Transverse colon (tissue), 3 donors: Measurements from ENCODE around the gene MYH11.

ENCODE experiments used
- POLR2A ChIP-seq: fragments of 450-650 bp; IDR thresholded peaks from one replicate; pipeline ENCODE4 v1.6.1; 2016; ENCODE audit warnings: antibody characterized with exemption, mild to moderate bottlenecking, moderate library complexity
- TF ChIP-seq, protein P1 (sequence below), 5 experiments: fragments of 200-600 bp in 3 of 5; fragments of 450-650 bp in 2 of 5; sonication (generic) in 3 of 5; IDR thresholded peaks; 1 replicate in 2 of 5; 2 replicates in 3 of 5; pipeline ENCODE4 v1.5.1; 2016 to 2017; ENCODE audit warnings: antibody characterized with exemption in 5 of 5, inconsistent platforms in 3 of 5, mild to moderate bottlenecking in 2 of 5, moderate library complexity in 1 of 5

DNA sequence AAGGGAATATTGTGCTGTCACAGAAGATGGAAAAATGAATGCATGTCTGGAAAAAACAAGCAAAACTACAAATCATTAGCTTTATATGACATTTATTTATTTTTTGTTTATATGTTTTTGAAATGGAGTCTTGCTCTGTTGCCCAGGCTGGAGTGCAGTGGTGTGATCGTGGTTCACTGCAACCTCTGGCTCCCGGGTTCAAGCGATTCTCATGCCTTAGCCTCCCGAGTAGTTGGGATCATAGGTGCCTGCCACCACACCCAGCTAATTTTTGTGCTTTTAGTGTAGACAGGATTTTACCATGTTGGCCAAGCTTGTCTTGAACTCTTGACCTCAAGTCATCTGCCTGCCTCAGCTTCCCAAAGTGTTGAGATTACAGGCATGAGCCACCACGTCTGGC is 198.3 kb downstream of the MYH11 start:
- TF ChIP-seq, protein P1, sequence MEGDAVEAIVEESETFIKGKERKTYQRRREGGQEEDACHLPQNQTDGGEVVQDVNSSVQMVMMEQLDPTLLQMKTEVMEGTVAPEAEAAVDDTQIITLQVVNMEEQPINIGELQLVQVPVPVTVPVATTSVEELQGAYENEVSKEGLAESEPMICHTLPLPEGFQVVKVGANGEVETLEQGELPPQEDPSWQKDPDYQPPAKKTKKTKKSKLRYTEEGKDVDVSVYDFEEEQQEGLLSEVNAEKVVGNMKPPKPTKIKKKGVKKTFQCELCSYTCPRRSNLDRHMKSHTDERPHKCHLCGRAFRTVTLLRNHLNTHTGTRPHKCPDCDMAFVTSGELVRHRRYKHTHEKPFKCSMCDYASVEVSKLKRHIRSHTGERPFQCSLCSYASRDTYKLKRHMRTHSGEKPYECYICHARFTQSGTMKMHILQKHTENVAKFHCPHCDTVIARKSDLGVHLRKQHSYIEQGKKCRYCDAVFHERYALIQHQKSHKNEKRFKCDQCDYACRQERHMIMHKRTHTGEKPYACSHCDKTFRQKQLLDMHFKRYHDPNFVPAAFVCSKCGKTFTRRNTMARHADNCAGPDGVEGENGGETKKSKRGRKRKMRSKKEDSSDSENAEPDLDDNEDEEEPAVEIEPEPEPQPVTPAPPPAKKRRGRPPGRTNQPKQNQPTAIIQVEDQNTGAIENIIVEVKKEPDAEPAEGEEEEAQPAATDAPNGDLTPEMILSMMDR (IDR thresholded peaks at IDR 0.05): no peak
- TF ChIP-seq POLR2A: no peak
